Measurements from ENCODE around the gene CLPTM1L. TPM values are rescaled to one million over a fixed set of nuclear protein-coding genes. Genes with fewer than 3 reads are reported as not detected.
A peak's percentile ranks its signal among the peaks of the same experiment; 100 is the strongest.

CLPTM1L gene
- total and polyA plus RNA-seq, 5 experiments from 2014 or later = 24.9 to 70.1 (median 66.4) TPM

GRCh38 chr5:1268666-1269065, 76.2 kb downstream of the CLPTM1L start:
- DNase-seq = peak in 8 of 10 donors; percentile 21 to 78 (median 54)
- H3K36me3 Mint-ChIP-seq = no peaks in the 10 kb centered on the region
- H3K4me3 Mint-ChIP-seq = peak overlapping the region in 8 of 10 donors; percentile 12 to 59 (median 30)
- H3K9me3 Mint-ChIP-seq = no peaks in the 10 kb centered on the region
- peaks cover 11 to 21% (median 13%) of the 10 kb centered on the region in 4 donors for H3K4me1 Mint-ChIP-seq
- no peaks in the 10 kb centered on the region for H3K27me3 Mint-ChIP-seq
- H3K27ac Mint-ChIP-seq = peak overlapping the region in 4 of 10 donors; percentile 8 to 69 (median 18)
- POLR2A ChIA-PET = no interaction called here
- ATAC-seq = peak; percentile 99 to 100

- H3K4me3 Mint-ChIP-seq = no peak overlapping the region
- DNase-seq (no peak), ATAC-seq (no peak)
- H3K9me3 Mint-ChIP-seq = peaks cover 0 to 1% (median 0%) of the 10 kb centered on the region in 9 donors
- H3K36me3 Mint-ChIP-seq = no peaks in the 10 kb centered on the region
- H3K27ac Mint-ChIP-seq = no peak overlapping the region
- H3K4me1 Mint-ChIP-seq = peaks cover 11 to 20% (median 13%) of the 10 kb centered on the region in 4 donors
- POLR2A ChIA-PET = no interaction called here
- no peaks in the 10 kb centered on the region for H3K27me3 Mint-ChIP-seq
Observed at GRCh38 chr5:1268056-1268455, 76.8 kb downstream of the CLPTM1L start.

Small RNA genes lying within 50 kb of the gene (microRNA-seq; reads per million reads assigned to microRNA genes)
- not detected for gene MIR4457 (ENCODE audit: borderline microRNAs expressed)

Other genes with a start within 250 kb of the CLPTM1L start
- 10 to 100 TPM; 60.0 to 68.3 TPM for gene SLC12A7, start 233.0 kb downstream of the CLPTM1L start, total RNA-seq
- 10 to 100 TPM in 1 of 3 donors, 1 to 10 TPM in 2; 7.3 to 25.4 (median 8.5) TPM for gene SLC12A7, start 233.0 kb downstream of the CLPTM1L start, polyA plus RNA-seq
- not detected for gene SLC6A19, start 143.5 kb downstream of the CLPTM1L start, total RNA-seq
- not detected for gene SLC6A19, start 143.5 kb downstream of the CLPTM1L start, polyA plus RNA-seq
- gene SLC6A18, start 119.7 kb downstream of the CLPTM1L start, total RNA-seq = not detected
- not detected for gene SLC6A18, start 119.7 kb downstream of the CLPTM1L start, polyA plus RNA-seq
- under 1 TPM in 1 of 2 experiments, not detected in 1; 0.14 TPM for gene TERT, start 50.0 kb downstream of the CLPTM1L start, total RNA-seq
- gene TERT, start 50.0 kb downstream of the CLPTM1L start, polyA plus RNA-seq = under 1 TPM in 1 of 3 donors, not detected in 2; 0.12 TPM
- under 1 TPM; 0.08 to 0.27 TPM for gene SLC6A3, start 100.3 kb upstream of the CLPTM1L start, total RNA-seq
- gene SLC6A3, start 100.3 kb upstream of the CLPTM1L start, polyA plus RNA-seq = under 1 TPM in 1 of 3 donors, not detected in 2; 0.09 TPM
- gene LPCAT1, start 178.9 kb upstream of the CLPTM1L start, total RNA-seq = 10 to 100 TPM; 40.3 to 46.1 TPM
- gene LPCAT1, start 178.9 kb upstream of the CLPTM1L start, polyA plus RNA-seq = 10 to 100 TPM; 18.6 to 46.3 (median 20.9) TPM

Measured in naive thymus-derived CD8-positive, alpha-beta T cell (primary cell).